AG04449 (cell line): ENCODE data around the gene RASGEF1C.

Experiments
- CTCF ChIA-PET: fragments of 350-600 bp; formaldehyde crosslinking; extraction: SDS; loops from one replicate; lab custom pipeline; 2021; ENCODE audit warnings: antibody characterized with exemption; lab: Yijun Ruan, JAX
- POLR2A ChIA-PET: fragments of 400-600, 350-600 bp; formaldehyde crosslinking; extraction: SDS; loops from one replicate; lab custom pipeline; 2020; ENCODE audit warnings: antibody characterized with exemption, inconsistent platforms; lab: Yijun Ruan, JAX
- DNase-seq: peaks from one replicate; pipeline ENCODE4 v3.0.0-alpha.2; 2010; ENCODE audit warnings: low read depth, low spot score
- H3K4me3 ChIP-seq: 2 replicates; pipeline ENCODE4 v1.5.1; 2011; ENCODE audit warnings: low read depth, mild to moderate bottlenecking, control low read depth, low read length
- CTCF ChIP-seq: IDR thresholded peaks from one replicate; pipeline ENCODE4 v1.5.1; 2011; ENCODE audit warnings: mild to moderate bottlenecking, moderate library complexity, low read length, control low read depth, inconsistent platforms; ENCODE audit not compliant: insufficient read depth; ENCODE audit errors: missing control alignments

RASGEF1C gene

GRCh38 chr5:180121826-180122413, 87.1 kb downstream of the RASGEF1C start:
- no peak for DNase-seq
- no peak for TF ChIP-seq CTCF
- ChIA-PET CTCF (interaction anchor here (0.7 kb wide), 1 partner anchor 9 kb away, joined by 4 read pairs; no protein-coding TSS in a partner anchor), POLR2A (no interaction called here)
- H3K4me3 ChIP-seq: no peak overlapping the region

- TF ChIP-seq CTCF: no peak
These were observed 88.5 kb downstream of the RASGEF1C start for GRCh38 chr5:180120237-180121101.

GRCh38 chr5:180119903-180120236, 89.1 kb downstream of the RASGEF1C start:
- CTCF ChIA-PET: no interaction called here
- no peak for TF ChIP-seq CTCF
- no peak for DNase-seq
- no peak overlapping the region for H3K4me3 ChIP-seq
- POLR2A ChIA-PET: no interaction called here

More at GRCh38 chr5:180120237-180121101, 88.5 kb downstream of the RASGEF1C start:
- ChIA-PET POLR2A (no interaction called here), CTCF (no interaction called here)
- H3K4me3 ChIP-seq: no peak overlapping the region
- no peak for DNase-seq

- no peak for DNase-seq
- no peak overlapping the region for H3K4me3 ChIP-seq
- ChIA-PET CTCF (no interaction called here), POLR2A (no interaction called here)
- TF ChIP-seq CTCF: no peak
These were observed 89.7 kb downstream of the RASGEF1C start for GRCh38 chr5:180119031-180119902.

- no peak for DNase-seq
- ChIA-PET POLR2A (no interaction called here), CTCF (no interaction called here)
- TF ChIP-seq CTCF: no peak
- H3K4me3 ChIP-seq: no peak overlapping the region
These were observed 90.6 kb downstream of the RASGEF1C start for GRCh38 chr5:180118391-180118791.
